NCI-H82 treated with DMSO at 0.1 percent for 48 hours (cell line): ENCODE results near the gene ZNF385B.

Source experiments
- DNase-seq: peaks from one replicate; lab custom pipeline; 2025; ENCODE audit not compliant: unreplicated experiment; lab: John Stamatoyannopoulos, UW

Gene ZNF385B

GRCh38 chr2:179410552-179411356 lies 450.7 kb downstream of the ZNF385B start:
- DNase-seq, result peak; percentile 27

- DNase-seq, result no peak
These were observed 457.8 kb downstream of the ZNF385B start for GRCh38 chr2:179403624-179404023.

GRCh38 chr2:179393481-179393880 lies 467.9 kb downstream of the ZNF385B start:
- no peak for DNase-seq
